GM18870 (cell line): ENCODE measurements around the gene B3GALNT1.

ENCODE experiments used
- ATAC-seq: cut with Tn5 transposase; IDR thresholded peaks from one replicate; pipeline ENCODE4 v1.9.1; 2021; ENCODE audit warnings: moderate library complexity; ENCODE audit not compliant: unreplicated experiment

Gene B3GALNT1

GRCh38 chr3:161081633-161082032 is 23.5 kb downstream of the B3GALNT1 start:
- ATAC-seq, result peak; percentile 97

- ATAC-seq, result no peak
Measured at GRCh38 chr3:161073181-161073580, 32.0 kb downstream of the B3GALNT1 start.

- ATAC-seq, result no peak
Measured at GRCh38 chr3:161072751-161073150, 32.4 kb downstream of the B3GALNT1 start.

- no peak for ATAC-seq
Measured at GRCh38 chr3:161072211-161072621, 32.9 kb downstream of the B3GALNT1 start.

- ATAC-seq, result no peak
Measured at GRCh38 chr3:161070980-161071663, 34.0 kb downstream of the B3GALNT1 start.

- no peak for ATAC-seq
Measured at GRCh38 chr3:161070252-161070930, 34.8 kb downstream of the B3GALNT1 start.

GRCh38 chr3:161069511-161070251 is 35.5 kb downstream of the B3GALNT1 start:
- ATAC-seq, result peak; percentile 98

GRCh38 chr3:161067335-161067734 is 37.8 kb downstream of the B3GALNT1 start:
- ATAC-seq, result no peak

- no peak for ATAC-seq
Measured at GRCh38 chr3:161066930-161067329, 38.2 kb downstream of the B3GALNT1 start.

GRCh38 chr3:161064413-161064812 is 40.7 kb downstream of the B3GALNT1 start:
- ATAC-seq, result no peak

- ATAC-seq, result no peak
Measured at GRCh38 chr3:161054860-161055604, 50.1 kb downstream of the B3GALNT1 start.

GRCh38 chr3:161051856-161052255 is 53.3 kb downstream of the B3GALNT1 start:
- ATAC-seq, result no peak

GRCh38 chr3:161050935-161051334 is 54.2 kb downstream of the B3GALNT1 start:
- ATAC-seq, result peak; percentile 45

GRCh38 chr3:161049683-161050248 is 55.4 kb downstream of the B3GALNT1 start:
- ATAC-seq, result no peak

GRCh38 chr3:161043336-161044035 is 61.7 kb downstream of the B3GALNT1 start:
- peak; percentile 79 for ATAC-seq

- peak; percentile 78 for ATAC-seq
Measured at GRCh38 chr3:161042023-161042501, 63.1 kb downstream of the B3GALNT1 start.

GRCh38 chr3:161038725-161039124 is 66.4 kb downstream of the B3GALNT1 start:
- ATAC-seq, result no peak

- no peak for ATAC-seq
Measured at GRCh38 chr3:161035711-161036110, 69.4 kb downstream of the B3GALNT1 start.

- ATAC-seq, result peak; percentile 95
Measured at GRCh38 chr3:161034913-161035550, 70.1 kb downstream of the B3GALNT1 start.
